Mucosa of gallbladder (tissue), 1 donor: ENCODE measurements around the gene CYP3A4. TPM values are rescaled to one million over a fixed set of nuclear protein-coding genes. Genes with fewer than 3 reads are reported as not detected.

ENCODE experiments used
- DNase-seq: peaks from one replicate; pipeline ENCODE4 v3.0.0-alpha.2; 2020; ENCODE audit warnings: low spot score
- total RNA-seq: library from RNA; stranded (reverse); gene quantifications from one replicate; pipeline ENCODE4 v1.2.1, GENCODE V29; 2021
- donor health status: DM: no; HTN: no; CAD: no.

CYP3A4 gene
- total RNA-seq, 1 donor from 2014 or later, result 9.7 TPM

GRCh38 chr7:99723201-99723600, 60.8 kb downstream of the CYP3A4 start:
- DNase-seq, result peak; percentile 63

GRCh38 chr7:99720800-99721595, 63.0 kb downstream of the CYP3A4 start:
- DNase-seq, result no peak

DNA sequence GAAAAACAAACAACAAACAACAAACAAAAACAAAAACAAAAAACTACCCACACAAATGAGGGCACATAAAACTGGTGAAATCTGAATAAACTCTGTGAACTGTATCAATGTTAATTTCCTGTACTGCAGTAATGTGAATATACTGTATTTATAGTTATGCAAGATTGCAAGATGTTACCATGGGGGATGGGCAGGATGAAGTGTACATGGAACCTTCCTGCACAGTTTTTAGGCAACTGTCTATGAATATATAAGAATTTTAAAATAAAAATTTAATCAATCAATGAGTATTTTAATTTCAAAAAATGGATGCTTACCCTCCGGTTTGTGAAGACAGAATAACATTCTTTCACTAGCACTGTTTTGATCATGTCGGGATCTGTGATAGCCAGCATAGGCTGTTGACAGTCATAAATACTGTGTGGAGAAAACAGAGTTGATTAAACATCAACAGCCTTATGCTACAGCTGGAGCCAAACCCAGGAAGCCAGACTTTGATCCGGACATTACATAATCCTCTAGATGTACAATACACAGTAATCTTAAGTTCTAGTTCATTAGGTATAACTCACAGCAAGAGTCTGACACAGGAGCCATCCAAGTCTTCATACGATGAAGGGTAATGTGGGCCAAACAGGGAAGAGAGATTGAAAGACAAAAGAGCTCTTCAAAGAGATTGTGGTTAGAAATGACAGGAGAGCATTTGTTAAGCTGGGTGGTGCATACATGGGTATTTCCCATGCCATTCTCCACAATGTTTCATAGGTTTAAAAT, 63.8 kb downstream of the CYP3A4 start:
- DNase-seq, result peak; percentile 60

DNA sequence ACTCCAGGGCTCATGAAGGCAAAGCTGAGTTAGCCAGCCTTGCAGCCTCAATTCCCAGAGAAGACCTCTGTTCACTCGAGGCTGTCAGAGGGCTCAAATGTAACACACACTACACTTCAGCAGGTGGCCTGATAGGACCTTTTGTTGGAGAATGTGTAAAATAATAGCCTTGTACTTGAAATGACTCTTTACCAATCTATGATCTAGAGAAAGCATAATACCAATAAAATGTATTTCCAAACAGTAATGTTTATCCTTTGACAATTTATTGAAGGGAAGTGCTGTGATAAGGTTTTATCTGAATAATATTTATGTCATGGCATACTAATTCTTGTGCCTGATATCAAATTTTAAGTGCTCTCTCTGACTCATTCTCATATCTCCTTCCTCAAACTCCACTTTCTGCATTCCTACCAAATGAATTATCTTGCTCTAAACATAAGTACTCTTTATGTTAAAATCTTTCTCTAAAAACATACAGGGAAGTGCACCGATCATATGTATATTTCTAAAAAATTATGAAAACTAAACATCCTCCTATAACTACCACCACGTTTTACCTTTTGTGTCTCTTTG, 69.9 kb downstream of the CYP3A4 start:
- DNase-seq, result no peak

- no peak for DNase-seq
Observed at GRCh38 chr7:99709838-99710578, 74.0 kb downstream of the CYP3A4 start.

DNA sequence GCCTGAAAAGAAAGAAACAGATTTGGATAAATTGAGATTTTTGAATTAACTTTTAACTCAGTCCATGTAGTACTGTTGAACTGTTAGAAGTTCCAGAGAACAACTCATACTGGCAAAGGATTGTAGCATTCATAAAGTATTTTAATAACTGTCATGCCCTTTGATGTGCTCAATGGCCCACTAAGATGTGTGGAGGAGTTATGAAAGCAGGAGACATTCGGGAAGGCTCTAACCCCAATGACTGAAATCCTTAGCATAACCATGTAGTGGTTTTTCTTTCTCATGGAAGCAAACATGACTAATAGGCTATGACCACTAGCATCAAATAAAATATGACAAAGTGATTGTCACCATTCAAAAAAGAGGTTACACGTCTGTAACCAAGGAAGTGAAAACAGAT, 74.7 kb downstream of the CYP3A4 start:
- no peak for DNase-seq

DNA sequence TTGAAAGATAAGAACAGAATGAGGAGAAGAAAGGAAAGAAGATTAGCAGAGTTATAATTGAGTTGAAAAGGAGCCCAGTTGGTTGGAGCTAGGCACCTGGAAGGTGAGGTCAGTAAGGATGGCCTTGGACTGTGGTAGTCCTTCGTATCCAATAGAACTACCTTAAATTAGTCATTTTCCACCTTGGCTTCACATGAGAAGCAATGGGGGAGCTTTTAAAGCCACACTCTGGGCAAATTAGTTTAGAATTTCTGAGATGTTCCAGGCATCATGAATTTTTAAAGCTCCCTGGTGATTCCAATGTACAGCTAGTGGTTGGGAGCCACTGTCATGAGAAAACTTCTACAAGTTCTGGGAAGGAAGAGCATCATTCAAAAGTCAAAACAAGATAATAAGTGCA, 76.9 kb downstream of the CYP3A4 start:
- no peak for DNase-seq

Other genes starting within 250 kb of the CYP3A4 start
- gene FAM200A, start 232.1 kb downstream of the CYP3A4 start, total RNA-seq, result 7.3 TPM
- 52.5 TPM for gene ZNF655, start 225.5 kb downstream of the CYP3A4 start, total RNA-seq
- 0.35 TPM for gene TMEM225B, start 185.9 kb downstream of the CYP3A4 start, total RNA-seq
- 16.8 TPM for gene ZSCAN25, start 167.2 kb downstream of the CYP3A4 start, total RNA-seq
- gene CYP3A5, start 104.2 kb downstream of the CYP3A4 start, total RNA-seq, result 223 TPM
- 92.6 TPM for gene CYP3A7, start 49.0 kb downstream of the CYP3A4 start, total RNA-seq
- not detected for gene CYP3A43, start 43.8 kb upstream of the CYP3A4 start, total RNA-seq
- not detected for gene OR2AE1, start 92.8 kb upstream of the CYP3A4 start, total RNA-seq
- gene TRIM4, start 135.3 kb upstream of the CYP3A4 start, total RNA-seq, result 33.1 TPM
- 0.26 TPM for gene GJC3, start 145.4 kb upstream of the CYP3A4 start, total RNA-seq
- gene AZGP1, start 191.8 kb upstream of the CYP3A4 start, total RNA-seq, result 104 TPM
- 173 TPM for gene ZKSCAN1, start 231.4 kb upstream of the CYP3A4 start, total RNA-seq